HG03039 (cell line): ENCODE results near the gene MCRS1.

Experiments used
- ATAC-seq: cut with Tn5 transposase; IDR thresholded peaks from one replicate; pipeline ENCODE4 v1.9.1; 2021; ENCODE audit warnings: mild to moderate bottlenecking, moderate library complexity; ENCODE audit not compliant: unreplicated experiment

MCRS1 gene

DNA sequence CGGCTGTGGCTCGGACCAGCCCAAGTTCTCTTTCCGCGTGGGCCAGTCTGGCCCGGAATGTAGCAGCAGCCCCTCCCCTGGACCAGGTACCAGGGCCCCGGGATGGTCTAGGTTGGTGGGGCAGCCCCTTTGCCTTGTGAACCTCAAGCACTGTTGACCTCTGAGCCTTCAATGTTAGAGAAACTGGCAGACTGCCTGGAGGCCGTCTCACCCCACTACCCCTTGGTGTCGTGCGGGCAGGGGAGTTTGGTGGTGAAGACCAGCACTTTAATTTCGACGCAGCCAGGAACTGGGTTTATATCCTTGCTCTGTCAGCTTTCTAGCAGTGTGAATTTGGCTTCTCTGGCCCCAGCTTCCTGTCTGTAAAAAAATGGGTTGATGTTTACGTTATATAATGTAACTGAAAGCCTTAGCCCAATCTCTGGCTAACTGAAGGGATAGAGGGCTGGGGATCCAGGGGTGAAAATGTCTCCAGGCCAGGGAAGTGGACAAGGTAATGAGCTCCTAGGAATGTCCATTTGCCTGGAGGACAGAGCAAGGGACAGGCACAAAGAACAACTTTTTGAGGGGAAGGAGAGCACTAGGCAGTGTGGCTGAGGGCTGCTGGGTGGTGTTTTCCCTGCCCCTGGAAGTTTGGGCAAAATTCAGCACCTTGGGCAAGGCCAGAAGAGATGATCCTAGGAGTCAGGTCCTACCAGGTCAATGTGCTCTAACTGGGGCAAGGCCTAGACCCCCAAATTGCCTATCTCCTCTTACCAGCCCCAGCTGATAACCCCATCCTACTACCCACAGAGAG, 11.4 kb downstream of the MCRS1 start:
- no peak for ATAC-seq

GRCh38 chr12:49555631-49556390, 12.1 kb downstream of the MCRS1 start:
- ATAC-seq: no peak

GRCh38 chr12:49554266-49554665, 13.7 kb downstream of the MCRS1 start:
- no peak for ATAC-seq

- no peak for ATAC-seq
Observed at GRCh38 chr12:49553512-49554088, 14.3 kb downstream of the MCRS1 start.

- ATAC-seq: no peak
Observed at GRCh38 chr12:49552899-49553298, 15.0 kb downstream of the MCRS1 start.

DNA sequence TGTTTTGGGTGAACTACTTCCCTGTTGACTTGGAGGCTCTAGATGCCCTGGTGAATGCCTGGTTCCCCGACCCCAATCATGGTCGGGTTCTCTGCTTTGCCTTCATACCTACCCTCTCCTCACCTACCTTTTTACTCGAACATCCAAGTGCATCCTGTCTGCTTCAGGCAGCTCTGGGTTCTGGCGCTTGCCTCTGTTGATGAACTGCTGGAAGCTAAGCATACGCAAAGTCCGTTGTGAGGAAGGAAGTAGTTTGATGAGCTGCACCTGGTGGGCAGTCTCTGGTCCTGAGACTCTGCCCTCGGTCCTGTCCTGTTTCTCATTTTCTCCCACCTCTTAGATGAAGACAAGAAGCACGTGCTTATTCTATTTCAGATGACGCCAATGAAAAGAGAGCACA, 15.5 kb downstream of the MCRS1 start:
- ATAC-seq: no peak

DNA sequence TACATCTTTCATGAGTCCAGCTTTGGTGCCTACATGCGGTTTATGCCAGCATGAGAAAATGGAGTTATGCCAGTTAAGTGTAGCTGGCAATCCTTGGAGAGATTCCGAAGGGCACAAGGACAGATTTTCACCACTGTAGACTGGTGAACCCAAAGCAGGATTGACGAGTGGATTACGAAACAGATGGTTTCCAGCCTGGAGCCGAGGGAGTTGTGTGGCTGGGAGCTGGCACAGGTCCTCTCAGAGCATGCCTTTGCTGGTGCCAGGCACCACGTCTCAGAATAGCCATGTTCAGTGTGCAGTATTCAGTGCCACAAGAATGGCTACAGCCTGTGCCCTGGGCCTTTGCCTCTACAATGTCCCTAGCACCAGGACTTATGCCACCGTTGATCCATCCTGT, 15.9 kb downstream of the MCRS1 start:
- no peak for ATAC-seq

DNA sequence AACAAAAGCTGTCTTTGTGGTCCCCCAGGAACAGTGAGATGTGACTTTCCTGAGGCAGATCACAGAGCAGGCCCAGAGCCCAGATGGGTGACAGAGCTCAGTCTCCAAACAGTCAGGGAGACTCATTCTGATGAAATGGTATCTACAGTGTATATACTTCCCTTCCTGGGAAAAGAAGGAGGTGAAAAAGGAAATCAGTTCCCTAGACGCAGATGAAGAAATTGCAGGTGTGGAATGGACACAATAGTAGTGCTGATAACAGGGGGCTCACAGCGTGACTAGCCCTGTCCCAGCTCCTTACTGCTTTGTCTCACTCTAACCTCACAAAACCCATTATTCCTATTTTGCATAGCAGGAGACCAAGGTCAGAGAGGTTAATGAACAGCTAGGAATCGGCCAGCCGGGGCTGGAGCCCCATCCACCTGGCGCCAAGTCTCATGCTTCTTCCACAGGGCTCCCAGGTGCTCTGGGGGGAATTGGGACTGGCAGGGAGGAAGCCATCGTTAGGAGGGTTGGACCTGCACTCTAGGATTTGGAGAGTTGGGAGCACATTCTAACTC, 17.2 kb downstream of the MCRS1 start:
- ATAC-seq: no peak

- no peak for ATAC-seq
Observed at GRCh38 chr12:49549735-49550692, 17.9 kb downstream of the MCRS1 start.

DNA sequence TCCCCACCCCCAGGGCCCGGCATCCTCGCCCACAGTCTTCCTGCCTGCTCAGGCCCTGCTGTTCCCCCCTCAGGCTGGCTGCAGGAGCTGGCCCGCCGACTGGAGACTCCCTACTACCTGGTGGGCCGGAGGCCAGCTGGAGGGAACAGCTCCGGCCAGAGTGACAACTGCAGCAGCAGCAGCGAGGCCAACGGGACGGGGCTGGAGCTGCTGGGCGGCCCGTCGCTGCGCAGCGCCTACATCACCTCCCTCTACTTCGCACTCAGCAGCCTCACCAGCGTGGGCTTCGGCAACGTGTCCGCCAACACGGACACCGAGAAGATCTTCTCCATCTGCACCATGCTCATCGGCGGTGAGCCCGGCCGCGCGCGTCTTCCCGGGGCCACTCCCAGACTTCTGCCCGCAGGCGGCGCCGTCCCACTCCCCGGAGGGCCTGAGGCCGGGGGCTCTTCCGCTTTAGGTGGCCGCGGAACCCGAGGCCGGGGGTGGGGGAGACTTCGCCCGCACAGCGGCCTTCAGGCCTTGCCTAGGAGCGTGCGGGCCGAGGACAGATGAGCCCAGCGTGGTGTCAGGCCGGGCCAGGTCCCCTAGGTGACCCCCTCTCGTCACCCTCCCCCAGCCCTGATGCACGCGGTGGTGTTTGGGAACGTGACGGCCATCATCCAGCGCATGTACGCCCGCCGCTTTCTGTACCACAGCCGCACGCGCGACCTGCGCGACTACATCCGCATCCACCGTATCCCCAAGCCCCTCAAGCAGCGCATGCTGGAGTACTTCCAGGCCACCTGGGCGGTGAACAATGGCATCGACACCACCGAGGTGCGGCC, 18.9 kb downstream of the MCRS1 start:
- ATAC-seq: no peak

DNA sequence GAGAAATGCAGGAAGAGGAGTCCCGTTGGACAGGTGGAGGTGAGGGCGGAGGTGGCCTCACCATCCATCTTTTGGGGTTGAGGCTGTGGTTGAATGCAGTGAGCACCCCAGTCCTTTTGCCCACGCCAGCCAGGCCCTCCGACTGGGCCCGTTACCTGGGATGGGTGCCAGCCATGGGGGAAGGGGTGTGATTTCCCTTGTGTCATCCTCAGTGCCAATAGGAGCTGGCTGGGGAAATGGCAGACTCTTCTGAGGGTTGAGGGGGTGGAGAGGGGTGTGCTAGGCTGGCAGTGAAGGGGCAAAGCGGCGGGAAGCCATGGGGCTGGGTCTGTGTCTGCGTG, 19.5 kb downstream of the MCRS1 start:
- ATAC-seq: no peak

GRCh38 chr12:49547090-49547690, 20.8 kb downstream of the MCRS1 start:
- no peak for ATAC-seq

GRCh38 chr12:49546481-49546880, 21.5 kb downstream of the MCRS1 start:
- ATAC-seq: no peak

- ATAC-seq: no peak
Observed at GRCh38 chr12:49545815-49546214, 22.1 kb downstream of the MCRS1 start.

GRCh38 chr12:49543914-49544815, 23.8 kb downstream of the MCRS1 start:
- no peak for ATAC-seq

DNA sequence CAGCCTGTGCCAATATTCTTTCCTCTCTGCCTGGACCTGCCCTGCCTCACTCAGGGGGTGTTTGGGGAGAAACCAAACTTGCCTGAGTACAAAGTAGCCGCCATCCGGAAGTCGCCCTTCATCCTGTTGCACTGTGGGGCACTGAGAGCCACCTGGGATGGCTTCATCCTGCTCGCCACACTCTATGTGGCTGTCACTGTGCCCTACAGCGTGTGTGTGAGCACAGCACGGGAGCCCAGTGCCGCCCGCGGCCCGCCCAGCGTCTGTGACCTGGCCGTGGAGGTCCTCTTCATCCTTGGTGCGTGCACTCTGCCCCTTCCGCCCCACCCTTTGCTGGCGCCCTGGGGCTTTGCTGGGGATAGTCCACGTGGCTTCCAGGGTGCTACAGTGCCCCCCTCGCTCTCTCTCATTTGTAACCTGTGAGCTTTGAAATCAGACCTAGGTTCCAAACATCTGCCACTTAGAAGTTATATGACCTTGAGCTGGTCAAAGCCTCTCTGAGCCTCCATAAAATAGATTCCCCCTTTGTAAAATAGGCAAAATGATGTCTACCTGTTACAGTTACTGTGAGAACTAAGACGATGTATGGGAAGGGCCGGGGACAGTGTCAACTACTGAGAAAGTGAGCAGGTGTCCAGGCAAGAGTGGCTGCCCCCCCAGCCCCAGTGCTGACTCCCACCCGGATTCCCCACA, 24.6 kb downstream of the MCRS1 start:
- no peak for ATAC-seq

- no peak for ATAC-seq
Observed at GRCh38 chr12:49542592-49543160, 25.3 kb downstream of the MCRS1 start.
